Omental fat pad (tissue), 4 donors: ENCODE results near the gene NUP205. TPM values are rescaled to one million over a fixed set of nuclear protein-coding genes. Genes with fewer than 3 reads are reported as not detected.

Source experiments
- ATAC-seq: fragments of 150-250 bp; one replicate; pipeline ENCODE4 v1.9.1; 2016; ENCODE audit warnings: mild to moderate bottlenecking, moderate library complexity; ENCODE audit not compliant: low FRiP score
- DNase-seq: peaks from one replicate; pipeline ENCODE4 v3.0.0-alpha.2; 2019; ENCODE audit warnings: low spot score
- total RNA-seq, 4 donors: library from RNA; depleted of rRNA; stranded (reverse); fragments of >200 nt; gene quantifications; one replicate each; pipeline ENCODE4 v1.1.0, GENCODE V29; 2016
- TF ChIP-seq, protein P1 (sequence below), 3 donors: fragments of 450-650 bp; IDR thresholded peaks; one replicate each; pipeline ENCODE4 v1.5.1; 2016 to 2017; ENCODE audit warnings: antibody characterized with exemption in 3 of 3, mild to moderate bottlenecking in 3 of 3, moderate library complexity in 2 of 3

NUP205 gene
- total RNA-seq, 4 donors from 2014 or later: 26.7 to 37.5 (median 30.7) TPM

DNA sequence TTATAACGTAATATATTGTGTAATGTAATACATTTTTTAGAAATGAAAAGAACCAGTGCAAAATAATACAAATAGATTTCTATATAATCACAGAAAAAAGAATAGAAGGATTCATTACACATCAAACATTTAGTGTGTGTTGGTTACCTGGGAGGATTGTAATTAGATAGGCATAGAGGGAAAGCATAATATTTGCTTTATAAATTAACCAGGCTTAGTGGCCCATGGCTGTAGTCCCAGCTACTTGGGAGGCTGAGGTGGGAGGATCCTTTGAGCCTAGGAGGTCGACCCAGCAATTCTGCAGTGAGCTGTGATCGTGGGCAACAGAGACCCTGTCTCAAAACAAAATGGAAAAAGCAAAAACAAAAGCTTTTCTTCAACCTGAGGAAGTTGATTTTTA, 42.9 kb upstream of the NUP205 start:
- TF ChIP-seq, protein P1, sequence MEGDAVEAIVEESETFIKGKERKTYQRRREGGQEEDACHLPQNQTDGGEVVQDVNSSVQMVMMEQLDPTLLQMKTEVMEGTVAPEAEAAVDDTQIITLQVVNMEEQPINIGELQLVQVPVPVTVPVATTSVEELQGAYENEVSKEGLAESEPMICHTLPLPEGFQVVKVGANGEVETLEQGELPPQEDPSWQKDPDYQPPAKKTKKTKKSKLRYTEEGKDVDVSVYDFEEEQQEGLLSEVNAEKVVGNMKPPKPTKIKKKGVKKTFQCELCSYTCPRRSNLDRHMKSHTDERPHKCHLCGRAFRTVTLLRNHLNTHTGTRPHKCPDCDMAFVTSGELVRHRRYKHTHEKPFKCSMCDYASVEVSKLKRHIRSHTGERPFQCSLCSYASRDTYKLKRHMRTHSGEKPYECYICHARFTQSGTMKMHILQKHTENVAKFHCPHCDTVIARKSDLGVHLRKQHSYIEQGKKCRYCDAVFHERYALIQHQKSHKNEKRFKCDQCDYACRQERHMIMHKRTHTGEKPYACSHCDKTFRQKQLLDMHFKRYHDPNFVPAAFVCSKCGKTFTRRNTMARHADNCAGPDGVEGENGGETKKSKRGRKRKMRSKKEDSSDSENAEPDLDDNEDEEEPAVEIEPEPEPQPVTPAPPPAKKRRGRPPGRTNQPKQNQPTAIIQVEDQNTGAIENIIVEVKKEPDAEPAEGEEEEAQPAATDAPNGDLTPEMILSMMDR (IDR thresholded peaks at IDR 0.05): no peak
- DNase-seq: no peak
- ATAC-seq: no peak

DNA sequence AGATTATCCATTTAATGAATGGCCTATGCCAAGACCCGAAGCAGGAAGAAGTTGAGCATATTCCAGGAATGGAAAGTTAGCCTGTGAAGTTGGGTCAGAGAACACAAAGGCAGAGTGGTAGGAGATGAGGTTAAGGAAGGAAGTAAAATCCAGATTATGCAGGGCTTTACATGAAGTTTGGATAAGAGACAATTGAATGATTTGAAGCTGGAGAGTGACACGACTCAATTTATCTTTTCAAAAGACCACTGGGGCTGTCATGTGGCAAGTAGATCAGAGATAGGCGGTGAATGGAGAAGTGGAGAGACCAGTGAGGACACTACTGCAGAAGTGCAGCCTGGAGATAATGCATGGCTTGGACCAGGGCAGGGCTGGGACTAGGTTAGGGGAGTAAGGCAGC, 40.7 kb upstream of the NUP205 start:
- no peak for DNase-seq
- ATAC-seq: no peak
- TF ChIP-seq, protein P1 (IDR thresholded peaks at IDR 0.05): no peak

DNA sequence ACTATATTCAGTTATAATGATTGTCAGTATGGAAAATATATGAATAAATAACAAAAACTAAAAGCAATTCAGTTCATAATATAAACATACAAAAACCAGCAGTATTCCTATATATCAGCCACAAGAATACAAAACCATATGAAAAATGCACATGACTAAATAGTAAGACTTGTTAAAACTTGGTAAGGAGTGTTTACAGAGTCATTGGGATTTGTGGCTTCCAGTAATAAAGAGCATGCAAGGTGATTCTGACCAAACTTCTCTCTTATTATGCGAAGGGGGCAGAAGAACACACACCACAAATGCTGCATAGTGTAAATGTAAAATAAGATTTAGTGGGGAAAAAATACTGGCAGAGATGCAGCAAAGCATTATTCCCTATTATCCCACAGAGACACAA, 39.0 kb upstream of the NUP205 start:
- DNase-seq: no peak
- no peak for ATAC-seq
- TF ChIP-seq, protein P1 (IDR thresholded peaks at IDR 0.05): no peak

DNA sequence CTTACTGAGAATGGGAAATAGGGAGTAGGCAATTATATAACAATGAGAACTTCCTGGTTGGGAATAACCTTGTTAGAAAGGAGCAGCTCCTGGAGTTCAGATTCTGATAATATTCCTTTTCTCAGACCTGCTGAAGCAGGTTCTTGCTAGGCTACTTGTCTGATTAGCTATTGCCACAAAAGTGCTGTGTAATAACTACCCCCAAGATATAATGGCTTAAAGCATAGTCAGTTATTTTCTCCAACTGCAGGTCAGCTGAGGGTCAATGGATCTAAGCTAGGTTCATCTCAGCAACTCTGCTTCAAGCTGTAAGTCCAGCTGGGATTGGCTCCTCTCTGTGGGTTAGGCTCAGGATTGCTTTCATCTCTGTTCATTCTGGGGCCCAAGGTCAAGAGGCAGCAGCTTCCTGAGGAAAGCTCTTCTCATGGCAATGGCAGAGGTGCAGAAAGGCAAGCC, 38.5 kb upstream of the NUP205 start:
- DNase-seq (no peak), ATAC-seq (no peak)
- TF ChIP-seq, protein P1 (IDR thresholded peaks at IDR 0.05): no peak

DNA sequence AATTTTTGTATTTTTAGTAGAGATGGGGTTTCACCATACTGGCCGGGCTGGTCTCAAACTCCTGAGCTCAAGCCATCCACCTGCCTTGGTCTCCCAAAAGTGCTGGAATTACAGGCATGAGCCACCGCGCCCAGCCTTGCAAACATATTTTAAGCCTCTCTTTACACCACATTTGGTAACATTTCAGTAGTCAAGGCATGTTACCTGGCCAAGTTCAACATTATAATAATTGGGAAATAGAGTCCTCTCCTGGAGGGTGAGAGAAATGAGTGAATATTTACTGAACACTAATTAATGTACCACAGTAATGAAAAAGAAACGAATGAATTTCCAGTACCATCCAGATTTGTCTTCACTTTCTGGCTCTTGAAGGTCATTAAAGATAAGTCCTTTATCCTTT, 37.8 kb upstream of the NUP205 start:
- ATAC-seq (no peak), DNase-seq (no peak)
- TF ChIP-seq, protein P1 (IDR thresholded peaks at IDR 0.05): no peak

DNA sequence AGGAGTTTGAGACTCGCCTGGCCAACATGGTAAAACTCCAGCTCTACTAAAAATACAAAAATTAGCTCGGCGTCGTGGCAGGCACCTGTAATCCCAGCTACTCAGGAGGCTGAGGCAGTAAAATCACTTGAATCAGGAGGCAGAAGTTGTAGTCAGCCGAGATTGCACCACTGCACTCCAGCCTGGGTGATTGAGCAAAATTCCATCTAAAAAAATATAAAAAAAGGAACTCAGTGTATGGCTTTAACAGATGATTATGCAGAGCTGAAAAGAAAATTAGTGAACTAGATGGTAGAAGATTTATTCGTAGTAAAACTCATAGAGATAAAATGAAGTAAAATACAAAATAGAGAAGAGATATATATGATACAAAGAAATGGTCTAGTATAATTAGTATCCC, 35.2 kb upstream of the NUP205 start:
- ATAC-seq (no peak), DNase-seq (no peak)
- TF ChIP-seq, protein P1 (IDR thresholded peaks at IDR 0.05): no peak

DNA sequence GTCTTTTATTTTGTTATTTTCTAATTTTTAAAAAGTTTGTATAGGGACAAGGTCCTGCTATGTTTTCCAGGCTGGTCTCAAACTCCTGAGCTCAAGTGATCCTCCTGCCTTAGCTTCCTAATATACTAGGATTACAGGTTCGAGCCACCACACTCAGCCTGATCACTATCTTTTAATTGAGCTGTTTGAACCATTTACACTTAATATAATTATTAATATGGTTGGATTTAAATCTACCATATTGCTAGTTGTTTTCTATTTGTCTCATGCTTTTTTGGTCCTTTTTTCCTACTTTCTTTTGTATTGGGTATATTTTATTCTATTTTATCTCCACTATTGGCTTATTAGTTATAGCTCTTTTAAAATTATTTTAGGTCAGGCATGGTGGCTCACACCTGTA, 34.6 kb upstream of the NUP205 start:
- ATAC-seq: no peak
- no peak for DNase-seq
- TF ChIP-seq, protein P1 (IDR thresholded peaks at IDR 0.05): no peak
